GM21723 (cell line): ENCODE data around the gene LRP11.
"Not testable (repeated sequence)": the region's sequence is repeated elsewhere in the genome, so short reads cannot be mapped to it uniquely, and the experiment has no call there.

Experiments
- ATAC-seq: cut with Tn5 transposase; IDR thresholded peaks from one replicate; pipeline ENCODE4 v1.9.1; 2021; ENCODE audit warnings: mild to moderate bottlenecking, moderate library complexity; ENCODE audit not compliant: unreplicated experiment

Gene LRP11

DNA sequence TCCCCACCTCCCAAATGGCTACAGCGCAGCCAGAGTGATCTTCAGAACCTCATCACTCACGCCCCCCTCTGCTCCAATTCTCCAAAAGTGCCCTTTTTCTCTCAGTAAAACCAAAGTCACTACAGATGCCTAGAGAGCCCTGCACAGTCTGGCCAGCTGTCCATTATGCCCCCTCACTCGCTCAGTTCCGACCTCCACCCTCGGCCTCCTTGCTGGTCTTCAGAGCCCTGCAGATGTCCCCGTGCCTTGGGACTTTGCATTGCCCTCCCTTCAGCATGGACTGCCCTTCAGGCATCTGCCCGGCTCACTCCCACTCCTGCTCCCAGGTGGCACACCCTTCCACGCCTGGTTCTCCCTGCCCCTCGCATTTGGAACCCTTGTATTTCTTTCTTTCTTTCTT, 34.8 kb upstream of the LRP11 start:
- ATAC-seq: no peak

DNA sequence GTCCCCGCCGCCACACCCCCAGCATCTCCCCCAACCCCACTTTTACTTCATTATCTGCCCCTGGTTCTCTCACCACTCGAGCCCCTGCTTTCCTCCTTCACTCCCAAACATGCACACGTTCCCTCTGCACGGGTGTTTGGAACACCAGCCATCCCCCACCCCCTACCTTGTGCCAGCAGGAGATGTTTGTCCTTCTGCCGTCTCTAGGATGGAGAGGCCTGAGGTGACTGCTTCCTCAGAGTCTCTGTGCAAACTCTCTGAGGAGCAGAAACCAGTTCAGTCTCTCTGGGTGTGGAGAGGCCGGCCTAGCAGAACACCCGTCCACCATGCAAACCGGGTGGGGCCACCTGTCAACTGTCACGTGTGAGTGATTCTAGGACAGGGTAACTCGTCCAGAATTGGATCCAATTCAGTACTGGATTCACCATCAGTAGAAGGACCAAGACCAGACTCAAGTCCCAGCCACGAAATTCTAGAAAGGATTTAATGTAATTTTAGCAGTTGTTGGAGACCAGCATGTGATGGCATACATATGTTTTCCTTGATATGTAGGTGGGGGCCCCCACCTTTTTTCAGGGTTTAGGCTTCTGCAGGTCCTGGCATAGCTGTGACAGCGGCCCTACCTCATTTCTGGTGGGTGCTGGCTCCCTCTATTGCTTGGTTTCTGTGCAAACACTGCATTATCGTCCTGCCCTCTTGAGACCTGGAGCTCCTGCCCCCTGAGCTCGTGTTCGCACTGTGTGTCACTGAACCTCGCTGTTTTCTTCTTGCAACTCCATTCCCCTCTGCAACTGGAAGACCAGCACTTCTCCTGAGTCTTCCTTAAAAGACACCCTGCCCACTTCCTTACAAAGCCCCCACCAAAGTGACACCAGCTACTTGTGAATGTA, 33.9 kb upstream of the LRP11 start, which contains the start of gene RAET1E:
TSS of gene RAET1E (minus strand) at position 259 of the 890 bp plus-strand sequence. CDS start 7,212 bp downstream, outside the sequence.
- no peak for ATAC-seq

DNA sequence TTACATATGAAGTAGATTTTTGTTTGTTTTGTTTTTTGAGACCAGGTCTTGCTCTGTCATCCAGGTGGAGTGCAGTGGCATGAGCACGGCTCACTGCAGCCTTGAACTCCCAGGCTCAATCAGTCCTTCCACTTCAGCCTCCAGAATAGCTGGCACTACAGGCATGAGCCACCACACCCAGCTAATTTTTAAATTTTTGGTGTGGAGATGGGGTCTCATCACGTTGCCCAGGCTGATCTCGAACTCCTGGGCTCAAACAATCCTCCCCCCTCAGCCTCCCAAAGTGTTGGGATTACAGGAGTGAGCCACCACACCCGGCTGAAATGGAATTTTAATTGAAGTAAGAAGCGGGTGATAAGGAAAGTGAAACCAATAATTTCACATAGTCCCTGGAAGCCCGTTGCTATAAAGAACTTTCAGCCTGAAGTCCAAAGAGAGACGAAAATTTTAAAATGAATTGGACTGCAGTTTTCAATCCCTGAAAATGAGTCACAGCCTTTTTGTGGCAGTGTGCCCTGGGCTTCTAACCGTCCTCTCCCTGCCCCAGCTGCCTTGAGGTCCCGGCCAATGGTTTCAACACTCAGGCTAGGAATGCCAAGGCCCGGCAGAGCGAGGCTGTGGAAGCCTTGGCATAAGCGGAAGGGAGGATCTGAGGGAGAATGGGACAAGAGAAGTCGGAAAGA, 33.0 kb upstream of the LRP11 start:
- no peak for ATAC-seq

DNA sequence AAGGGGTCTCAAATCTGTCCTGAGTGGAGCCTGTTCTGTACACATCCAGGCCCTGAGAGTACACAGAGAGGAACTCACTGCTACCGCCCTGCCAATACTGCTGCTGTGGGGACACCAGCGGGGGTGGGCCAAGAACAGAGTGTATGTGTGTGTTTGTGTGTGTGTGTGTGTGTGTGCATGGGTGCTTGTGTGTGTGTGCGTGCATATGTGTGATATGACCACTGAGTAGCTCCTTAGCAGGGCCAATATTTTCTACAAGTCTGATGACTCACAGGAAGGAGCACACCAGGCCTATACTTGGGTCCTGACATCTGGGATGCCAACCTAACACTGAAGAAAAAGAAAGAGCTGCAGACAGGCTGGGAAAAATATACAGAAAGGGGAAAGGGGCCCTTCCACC, 32.3 kb upstream of the LRP11 start:
- ATAC-seq: no peak

DNA sequence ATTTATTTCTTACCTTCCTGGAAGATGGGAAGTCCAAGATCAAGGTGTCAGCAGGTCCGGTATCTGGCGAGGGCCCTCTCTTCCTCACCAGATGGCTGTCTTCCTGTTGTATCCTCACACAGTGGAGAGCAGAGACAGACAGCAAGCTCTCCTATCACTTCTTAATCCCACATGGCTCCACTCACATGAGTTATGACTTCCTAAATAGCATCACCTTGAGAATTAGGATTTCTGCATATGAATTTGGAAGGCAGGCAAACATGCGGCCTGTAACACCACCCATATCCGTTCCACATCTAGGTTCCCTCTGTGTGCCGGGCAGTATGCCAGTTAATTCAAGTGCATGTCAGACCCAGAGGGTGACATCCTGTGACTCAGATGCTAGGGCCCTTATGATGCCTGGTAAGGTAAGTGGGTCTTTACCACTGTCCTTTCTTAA, 31.7 kb upstream of the LRP11 start:
- no peak for ATAC-seq

DNA sequence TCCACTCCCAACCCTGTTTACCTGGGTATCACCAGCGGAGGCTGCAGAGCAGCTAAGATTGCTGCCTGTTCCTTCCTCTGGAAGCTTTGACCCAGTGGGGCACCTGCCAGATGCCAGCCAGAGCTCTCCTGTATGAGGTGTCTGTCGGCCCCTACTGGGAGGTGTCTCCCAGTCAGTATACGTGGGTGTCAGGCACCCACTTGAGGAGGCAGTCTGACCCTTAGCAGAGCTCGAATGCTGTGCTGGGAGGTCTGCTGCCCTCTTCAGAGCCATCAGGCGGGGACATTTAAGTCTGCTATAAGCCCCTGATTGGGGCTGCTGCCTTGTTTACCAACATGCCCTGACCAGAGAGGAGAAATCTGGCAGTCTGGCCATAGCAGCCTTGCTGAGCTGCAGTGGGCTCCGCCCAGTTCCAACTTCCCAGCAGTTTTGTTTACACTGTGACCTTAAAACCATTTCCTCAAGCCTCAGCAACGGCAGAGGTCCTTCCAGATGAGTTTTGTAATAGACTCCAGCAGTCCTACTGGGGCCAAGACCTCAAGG, 31.0 kb upstream of the LRP11 start:
- no peak for ATAC-seq

DNA sequence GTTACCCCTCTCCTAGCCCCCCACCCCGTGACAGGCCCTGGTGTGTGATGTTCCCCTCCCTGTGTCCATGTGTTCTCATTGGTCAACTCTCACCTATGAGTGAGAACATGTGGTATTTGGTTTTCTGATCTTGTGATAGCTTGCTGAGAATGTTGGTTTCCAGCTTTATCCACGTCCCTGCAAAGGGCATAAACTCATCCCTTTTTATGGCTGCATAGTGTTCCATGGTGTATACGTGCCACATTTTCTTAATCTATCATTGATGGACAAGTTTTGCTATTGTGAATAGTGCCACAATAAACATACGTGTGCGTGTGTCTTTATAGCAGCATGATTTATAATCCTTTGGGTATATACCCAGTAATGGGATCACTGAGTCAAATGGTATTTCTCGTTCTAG, 27.7 kb upstream of the LRP11 start:
- not testable (repeated sequence) for ATAC-seq

DNA sequence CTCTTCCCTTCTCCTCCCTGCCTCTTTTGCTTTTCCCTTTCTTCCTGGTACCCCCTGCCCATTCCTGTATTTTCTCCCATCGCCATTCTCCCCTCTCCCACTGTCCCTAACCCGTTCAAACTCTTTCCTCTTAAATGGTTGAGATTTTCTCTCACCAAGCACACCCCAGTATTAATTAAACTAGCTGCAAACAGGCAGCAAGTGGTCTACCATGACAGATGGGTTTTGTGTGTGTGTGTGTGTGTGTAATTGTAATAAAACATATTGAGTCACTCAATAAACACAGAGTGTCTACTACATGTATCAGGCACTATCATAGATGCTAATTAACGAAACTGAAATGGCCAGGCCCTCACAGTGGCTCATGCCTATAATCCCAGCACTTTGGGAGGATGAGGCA, 27.1 kb upstream of the LRP11 start:
- no peak for ATAC-seq

DNA sequence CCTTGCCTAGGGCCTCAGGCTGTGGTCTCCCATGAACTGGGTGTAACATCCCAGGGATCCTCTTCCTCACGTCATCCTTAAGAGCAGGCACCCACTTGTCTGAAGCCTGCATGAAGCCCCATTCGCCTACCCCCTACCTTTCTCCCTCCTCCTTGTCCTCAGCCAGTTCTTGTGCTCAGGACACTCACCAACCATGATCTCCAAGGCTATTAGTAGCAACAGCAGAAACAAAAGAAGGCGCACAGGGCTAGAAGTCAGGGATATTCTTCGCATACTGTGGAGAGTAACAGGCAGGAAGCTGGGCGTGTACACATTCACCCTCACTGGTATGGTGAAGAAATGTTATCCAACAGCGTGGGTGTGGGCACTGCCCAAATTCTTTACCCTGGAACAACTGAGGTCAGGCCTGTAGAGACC, 26.5 kb upstream of the LRP11 start:
- no peak for ATAC-seq

DNA sequence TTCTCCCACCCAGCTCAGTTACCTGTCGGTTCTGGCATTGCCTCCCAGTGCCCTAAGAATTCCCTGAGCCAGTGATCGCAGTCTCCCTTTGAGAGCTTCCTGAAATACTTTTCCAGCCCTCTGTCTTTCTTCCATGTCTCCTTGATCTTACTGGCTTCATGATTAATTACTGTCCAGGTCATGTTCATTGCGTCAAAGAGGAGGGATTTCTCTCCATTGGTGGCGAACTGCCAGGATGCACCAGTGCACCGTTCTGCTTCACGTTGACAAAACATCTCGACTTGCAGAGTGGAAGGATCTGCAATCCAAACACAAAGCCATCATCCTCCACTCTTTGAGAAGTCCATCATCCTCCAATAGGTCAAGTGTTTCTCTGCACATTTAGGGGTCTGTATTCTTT, 25.2 kb upstream of the LRP11 start:
- no peak for ATAC-seq

DNA sequence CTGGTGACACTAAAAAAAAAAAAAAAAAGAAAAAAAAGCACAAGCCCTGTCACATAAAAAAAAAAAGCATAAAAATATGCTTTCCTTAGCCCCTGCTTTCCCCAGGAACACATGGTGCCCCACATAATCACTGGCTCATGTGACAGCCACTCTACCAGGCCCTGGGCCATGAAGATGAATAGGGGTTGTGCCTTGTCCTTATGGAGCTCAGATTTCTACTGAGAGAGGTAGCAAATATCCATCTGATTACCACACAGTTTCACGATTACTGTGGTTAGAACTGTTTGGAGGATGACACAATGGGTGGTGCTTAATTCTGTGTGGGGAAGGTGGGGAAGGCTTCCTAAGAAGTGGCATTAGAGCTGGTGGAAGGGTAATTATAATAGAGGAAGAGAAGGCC, 24.5 kb upstream of the LRP11 start:
- ATAC-seq: no peak

DNA sequence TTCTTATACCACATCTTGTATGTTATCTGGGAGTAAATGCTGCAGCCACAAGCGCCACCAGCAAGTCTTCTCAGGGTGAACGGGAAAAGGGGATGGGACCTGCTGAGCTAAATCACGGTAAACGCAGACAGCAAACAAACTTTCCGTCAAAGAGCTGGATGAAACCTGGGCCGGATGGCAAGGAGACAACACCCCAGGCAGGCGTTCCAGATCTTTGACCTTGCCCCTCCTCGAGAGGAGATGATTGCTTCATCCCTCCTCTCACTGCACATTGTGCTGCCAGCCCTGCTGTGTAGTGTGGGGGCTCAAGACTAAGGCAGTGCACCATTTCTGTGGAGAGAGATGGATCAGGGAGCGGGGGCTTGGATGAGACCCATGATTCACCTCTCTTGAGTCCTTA, 23.9 kb upstream of the LRP11 start:
- ATAC-seq: no peak

DNA sequence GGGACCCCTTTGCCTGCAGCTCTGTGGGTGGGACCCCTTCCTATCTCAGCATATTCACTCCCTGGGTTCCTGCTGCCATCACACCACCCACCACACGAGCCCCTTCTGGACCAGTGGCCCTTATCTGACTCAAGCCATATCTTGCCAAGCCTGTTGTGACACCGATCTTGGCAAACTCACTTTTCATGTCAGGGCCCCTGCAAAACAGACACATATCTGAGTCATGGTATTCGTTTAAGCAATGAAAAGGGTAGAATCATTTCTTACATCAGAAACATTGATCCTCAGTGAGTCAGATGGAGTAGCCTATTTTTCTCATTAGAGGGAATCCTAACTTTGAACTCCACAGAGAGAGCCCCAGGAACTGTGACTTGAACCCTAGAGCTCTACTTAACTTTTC, 23.2 kb upstream of the LRP11 start:
- no peak for ATAC-seq

DNA sequence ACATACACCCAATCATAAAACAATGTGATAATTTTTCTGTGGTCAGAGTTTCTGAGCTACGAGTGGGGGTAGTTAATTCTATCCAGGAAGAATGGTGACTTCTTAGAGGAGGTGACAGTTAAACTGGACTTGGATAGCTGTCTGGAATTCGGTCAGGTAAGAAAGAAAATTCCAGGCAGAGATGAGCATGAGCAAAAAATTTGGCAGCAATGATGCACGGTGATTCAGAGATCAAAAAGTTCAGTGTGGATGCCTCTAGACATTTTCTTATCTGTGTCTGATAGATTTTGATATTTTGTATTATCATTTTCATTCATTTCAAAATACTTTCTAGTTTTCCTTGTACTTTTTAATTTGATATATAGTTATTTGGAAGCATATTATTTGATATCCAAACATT, 21.7 kb upstream of the LRP11 start:
- no peak for ATAC-seq

DNA sequence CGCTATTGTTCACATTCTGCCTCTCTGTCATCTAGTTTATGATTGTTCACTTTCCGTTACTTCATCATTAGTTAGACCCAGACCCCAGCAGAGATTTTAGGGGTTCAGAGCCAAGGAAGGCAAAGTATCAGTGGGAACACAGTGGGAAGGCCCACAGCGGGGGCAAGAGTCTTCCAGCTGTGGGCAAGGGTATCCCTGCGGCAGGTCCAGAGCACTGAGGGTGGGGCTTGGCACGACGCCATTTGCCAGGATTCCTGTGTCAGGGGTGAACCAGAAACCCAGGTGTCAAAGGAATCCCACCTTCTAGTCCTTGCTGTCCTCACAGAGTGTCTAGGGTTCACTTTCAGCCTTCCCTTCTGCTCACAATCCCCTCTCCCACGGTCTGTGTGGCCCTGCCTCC, 20.5 kb upstream of the LRP11 start:
- ATAC-seq: no peak

DNA sequence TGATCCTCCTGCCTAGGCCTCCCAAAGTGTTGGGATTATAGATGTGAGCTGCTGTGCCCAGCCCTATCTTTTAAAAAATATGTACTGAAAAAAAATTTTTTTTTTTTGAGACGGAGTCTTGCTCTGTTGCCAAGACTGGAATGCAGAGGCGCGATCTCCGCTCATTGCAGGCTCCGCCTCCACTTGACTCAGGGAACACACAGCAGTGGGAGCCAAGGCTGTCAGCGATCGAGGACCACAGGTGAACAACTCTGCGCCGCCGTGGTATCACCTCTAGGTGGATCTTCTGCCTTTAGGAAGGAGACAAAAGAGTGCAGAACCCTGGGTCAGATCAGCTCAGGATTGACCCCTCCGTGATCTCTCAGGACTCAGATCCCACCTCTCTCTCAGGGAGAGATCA, 20.1 kb upstream of the LRP11 start:
- ATAC-seq: no peak

DNA sequence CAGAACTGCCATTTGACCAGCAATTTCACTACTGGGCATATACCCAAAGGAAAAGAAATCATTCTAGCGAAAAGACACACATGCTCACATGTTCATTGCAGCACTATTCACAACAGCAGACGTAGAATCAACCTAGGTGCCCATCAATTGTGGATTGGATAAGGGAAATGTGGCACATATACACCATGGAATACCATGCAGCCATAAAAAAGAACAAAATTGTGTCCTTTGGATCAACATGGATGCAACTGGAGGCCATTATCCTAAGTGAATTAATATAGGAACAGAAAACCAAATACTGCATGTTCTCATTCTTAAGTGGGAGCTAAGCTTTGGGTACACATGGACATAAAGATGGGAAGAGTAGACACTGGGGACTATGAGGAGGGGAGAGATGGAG, 17.7 kb upstream of the LRP11 start:
- no peak for ATAC-seq

DNA sequence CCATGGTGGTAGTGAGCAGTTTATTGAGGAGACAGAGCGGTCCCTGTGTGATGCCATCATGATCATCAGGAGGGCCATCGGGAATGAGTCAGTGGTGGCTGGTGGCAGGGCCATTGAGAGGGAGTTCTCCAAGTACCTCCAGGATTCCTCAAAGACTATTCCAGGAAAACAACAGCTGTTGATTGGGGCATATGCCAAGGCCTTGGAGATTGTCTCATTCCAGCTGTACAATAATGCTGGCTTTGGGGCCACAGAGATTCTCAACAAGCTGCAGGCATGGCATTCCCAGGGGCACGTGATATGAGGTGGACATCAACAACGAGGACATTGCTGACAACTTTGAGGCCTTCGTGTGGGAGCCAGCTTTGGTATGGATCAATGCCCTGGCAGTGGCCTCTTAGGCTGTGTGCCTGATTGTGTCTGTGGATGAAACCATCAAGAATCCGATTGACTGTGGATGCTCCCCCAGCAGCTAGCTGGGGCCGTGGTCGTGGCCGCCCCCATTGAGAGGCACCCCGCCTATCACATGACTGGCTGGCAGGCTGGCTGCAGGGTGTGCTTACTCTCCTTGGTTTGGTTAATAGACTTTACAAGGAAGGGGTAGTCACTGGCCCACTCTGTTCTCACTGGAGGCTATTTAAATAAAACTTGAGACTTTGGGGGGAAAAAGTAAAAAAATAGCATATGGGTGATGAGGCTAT, 17.1 kb upstream of the LRP11 start:
- no peak for ATAC-seq

DNA sequence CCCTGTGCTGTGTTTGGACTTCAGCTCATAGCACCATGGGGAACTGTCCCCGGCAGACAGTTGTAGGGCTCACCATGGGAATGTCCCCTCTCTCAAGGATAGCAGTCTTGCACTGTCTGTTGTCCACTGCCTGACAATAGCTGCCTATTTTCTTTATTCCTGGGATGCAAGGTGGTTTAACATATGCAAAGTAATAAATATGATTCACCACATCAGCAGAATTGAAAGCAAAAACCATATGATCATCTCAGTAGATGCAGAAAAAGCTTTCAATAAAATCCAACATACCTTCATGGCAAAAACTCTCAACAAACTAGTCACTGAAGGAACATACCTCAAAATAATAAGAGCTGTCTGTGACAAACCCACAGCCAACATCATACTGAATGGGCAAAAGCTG, 13.5 kb upstream of the LRP11 start:
- ATAC-seq: no peak

DNA sequence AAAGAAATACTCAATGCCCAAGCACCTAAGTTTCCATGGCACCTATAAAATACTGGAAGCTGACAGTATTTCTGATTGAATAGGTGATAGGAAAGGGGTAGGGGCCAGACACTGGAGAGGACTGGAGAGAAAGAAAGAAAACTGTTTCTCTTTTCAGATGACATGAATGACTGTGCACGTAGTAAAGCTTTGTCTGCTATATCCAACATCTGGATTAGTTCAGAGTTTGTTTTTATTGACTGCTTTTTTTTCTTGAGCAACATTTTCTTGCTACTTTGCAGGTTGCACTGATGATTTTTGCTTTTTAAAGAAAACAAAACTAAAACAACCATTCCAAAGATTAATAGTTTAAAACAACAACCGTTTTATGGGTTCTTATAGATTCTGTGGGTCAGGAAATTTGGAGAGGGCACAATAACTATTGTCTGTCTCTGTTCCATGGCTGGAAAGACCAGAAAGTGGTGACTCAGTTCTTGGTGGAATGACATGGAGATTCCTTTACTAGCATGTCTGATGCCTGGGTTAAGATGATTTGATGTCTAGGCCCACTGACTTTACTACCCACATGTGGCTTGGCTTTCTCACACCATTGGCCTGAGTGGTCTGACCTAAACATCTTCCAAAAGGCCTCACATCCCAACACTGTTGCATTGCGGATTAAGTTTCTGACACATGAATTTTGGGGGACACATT, 12.2 kb upstream of the LRP11 start:
- no peak for ATAC-seq

DNA sequence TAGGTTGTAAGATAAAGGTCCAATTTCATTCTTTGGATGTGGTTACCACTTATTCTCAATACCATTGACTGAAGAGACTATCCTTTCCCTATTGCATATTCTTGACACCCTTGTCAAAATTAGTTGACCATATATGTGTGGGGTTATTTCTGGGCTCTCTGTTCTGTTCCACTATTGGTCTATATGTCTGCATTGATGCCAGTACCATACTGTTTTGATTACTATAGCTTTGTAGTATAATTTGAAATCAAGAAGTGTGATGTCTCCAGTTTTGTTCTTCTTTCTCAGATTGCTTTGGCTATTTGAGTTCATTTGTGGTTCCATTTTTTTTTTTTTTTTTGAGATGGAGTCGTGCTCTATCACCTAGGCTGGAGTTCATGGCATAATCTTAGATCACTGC, 8.1 kb upstream of the LRP11 start:
- ATAC-seq: no peak
